Measurements from ENCODE around the gene GDPD4. TPM values are rescaled to one million over a fixed set of nuclear protein-coding genes. Genes with fewer than 3 reads are reported as not detected.

The GDPD4 gene
- polyA plus RNA-seq, 2 of the 4 experiments (the other 2 are of a cell fraction): not detected

GRCh38 chr11:77233011-77233410, 68.5 kb downstream of the GDPD4 start:
- DNase-seq (ENCODE audit: low read depth in 1 of 2, low spot score in 1 of 2): no peak
- Histone ChIP-seq H3K9me3 (no peaks in the 10 kb centered on the region), H3K27ac (no peak overlapping the region), H3K4me3 (no peak overlapping the region), H3K4me1 (no peaks in the 10 kb centered on the region), H3K4me2 (no peak overlapping the region)
- TF ChIP-seq KDM5A (IDR thresholded peaks at IDR 0.05) (no peak), FOXS1 (CRISPR knock-in tag; IDR thresholded peaks at IDR 0.05) (no peak), MAX (IDR thresholded peaks at IDR 0.05) (no peak), ZFP36 (IDR thresholded peaks at IDR 0.05; ENCODE audit: borderline replicate concordance, partially characterized antibody) (no peak), MAFK (IDR thresholded peaks at IDR 0.05; ENCODE audit: partially characterized antibody) (no peak), ESRRA (IDR thresholded peaks at IDR 0.05; ENCODE audit: borderline replicate concordance, low read length) (no peak), JUN (IDR thresholded peaks at IDR 0.05) (no peak), RFX5 (IDR thresholded peaks at IDR 0.05) (no peak), E2F6 (IDR thresholded peaks at IDR 0.05; ENCODE audit: borderline replicate concordance, low read depth) (no peak), CEBPB (IDR thresholded peaks at IDR 0.05) (no peak), KDM1A (IDR thresholded peaks at IDR 0.05; ENCODE audit: low read depth) (no peak), GATA3 (IDR thresholded peaks at IDR 0.05; ENCODE audit: borderline replicate concordance) (no peak)
- ChIA-PET CTCF (interaction anchor here (0.7 to 2.2 kb wide), 4 partner anchors 43 to 386 kb away, joined by 3 to 7 read pairs (median 4); no protein-coding TSS in a partner anchor), POLR2A (no interaction called here)
- no peak for FAIRE-seq
- WGBS (ENCODE audit: missing lambda C conversion rate): 91% methylated on average over 3 of the region's 3 CpGs
- ATAC-seq: no peak

DNA sequence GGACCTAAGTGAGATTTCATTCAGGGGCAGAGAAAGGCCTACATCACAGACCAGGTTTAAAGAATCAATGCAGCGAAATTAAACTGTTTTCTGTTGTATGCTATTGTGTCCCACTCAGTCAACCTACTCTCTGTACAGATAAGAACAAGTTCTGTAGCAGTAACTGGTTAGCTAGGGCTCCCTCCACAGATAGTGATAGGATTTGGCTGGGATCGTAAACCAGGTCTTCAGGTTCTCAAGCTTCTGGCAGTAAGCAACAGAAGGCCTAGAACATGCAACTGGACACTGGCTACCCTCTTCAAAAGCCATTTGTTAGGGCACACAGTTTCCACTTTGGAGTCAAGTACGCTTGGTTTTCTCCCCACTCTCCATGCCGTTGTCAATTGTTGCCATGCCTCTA, 69.2 kb downstream of the GDPD4 start:
- no peak for FAIRE-seq
- Histone ChIP-seq H3K4me1 (no peaks in the 10 kb centered on the region), H3K4me2 (no peak overlapping the region), H3K9me3 (no peaks in the 10 kb centered on the region), H3K4me3 (no peak overlapping the region), H3K27ac (no peak overlapping the region)
- ChIA-PET POLR2A (no interaction called here), CTCF (interaction anchor here (1.4 to 2.2 kb wide), 3 partner anchors 9 to 387 kb away, joined by 4 to 7 read pairs (median 4); no protein-coding TSS in a partner anchor)
- WGBS (ENCODE audit: missing lambda C conversion rate): 73% methylated on average over 4 of the region's 4 CpGs
- TF ChIP-seq JUN (IDR thresholded peaks at IDR 0.05): no peak
- no peak for TF ChIP-seq HOXB13 (CRISPR knock-in tag; IDR thresholded peaks at IDR 0.05; ENCODE audit: low read depth)
- TF ChIP-seq, protein P1, sequence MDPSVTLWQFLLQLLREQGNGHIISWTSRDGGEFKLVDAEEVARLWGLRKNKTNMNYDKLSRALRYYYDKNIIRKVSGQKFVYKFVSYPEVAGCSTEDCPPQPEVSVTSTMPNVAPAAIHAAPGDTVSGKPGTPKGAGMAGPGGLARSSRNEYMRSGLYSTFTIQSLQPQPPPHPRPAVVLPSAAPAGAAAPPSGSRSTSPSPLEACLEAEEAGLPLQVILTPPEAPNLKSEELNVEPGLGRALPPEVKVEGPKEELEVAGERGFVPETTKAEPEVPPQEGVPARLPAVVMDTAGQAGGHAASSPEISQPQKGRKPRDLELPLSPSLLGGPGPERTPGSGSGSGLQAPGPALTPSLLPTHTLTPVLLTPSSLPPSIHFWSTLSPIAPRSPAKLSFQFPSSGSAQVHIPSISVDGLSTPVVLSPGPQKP (IDR thresholded peaks at IDR 0.05; ENCODE audit: low read depth, low read length): no peak
- no peak for TF ChIP-seq ZNF302 (CRISPR knock-in tag; IDR thresholded peaks at IDR 0.05)
- no peak for TF ChIP-seq CBX8 (IDR thresholded peaks at IDR 0.05)
- no peak for TF ChIP-seq ZFP36 (IDR thresholded peaks at IDR 0.05; ENCODE audit: borderline replicate concordance, partially characterized antibody)
- no peak for TF ChIP-seq RAD21 (conservative IDR thresholded peaks at IDR 0.05 in 1 of 2, IDR thresholded peaks at IDR 0.05 in 1 of 2)
- TF ChIP-seq REST (IDR thresholded peaks at IDR 0.05): no peak
- no peak for TF ChIP-seq ZSCAN20 (CRISPR knock-in tag; IDR thresholded peaks at IDR 0.05)
- no peak for TF ChIP-seq SMC3 (IDR thresholded peaks at IDR 0.05)
- TF ChIP-seq POLR2A (IDR thresholded peaks at IDR 0.05; ENCODE audit: low read length): no peak
- no peak for ATAC-seq
- no peak for DNase-seq (ENCODE audit: low read depth in 1 of 2, low spot score in 1 of 2)
